ENCODE results near the gene HPS4.

HPS4 gene

DNA sequence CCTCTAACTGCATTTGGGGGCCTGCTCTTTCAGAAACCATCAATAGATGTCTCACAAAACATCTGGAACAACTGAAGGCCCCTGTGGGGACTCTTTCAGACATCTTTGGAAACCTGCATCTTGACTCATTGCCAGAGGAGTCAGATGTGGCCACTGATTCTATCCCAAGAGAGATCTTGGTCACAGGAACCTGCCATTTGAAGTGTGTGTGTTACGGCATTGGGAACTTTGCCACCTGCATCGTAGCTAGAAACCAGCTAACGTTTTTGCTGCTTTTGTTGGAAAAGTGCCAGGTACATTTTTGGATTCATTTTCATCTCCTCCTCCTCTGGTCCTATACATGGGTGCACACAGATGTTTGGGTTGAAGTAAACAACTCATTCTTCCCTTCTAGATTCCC, 4.4 kb upstream of the HPS4 start:
- TF ChIP-seq JUND (IDR thresholded peaks at IDR 0.05; ENCODE audit: low read depth) = no peak
- in situ Hi-C loops (cut with HindIII; ENCODE audit: low pct_unique_long_range_greater_than_20kb, low sequenced_read_pairs) = no loop called here
- no peak for DNase-seq (ENCODE audit: low read depth in 1 of 2, low spot score in 1 of 2)

DNA sequence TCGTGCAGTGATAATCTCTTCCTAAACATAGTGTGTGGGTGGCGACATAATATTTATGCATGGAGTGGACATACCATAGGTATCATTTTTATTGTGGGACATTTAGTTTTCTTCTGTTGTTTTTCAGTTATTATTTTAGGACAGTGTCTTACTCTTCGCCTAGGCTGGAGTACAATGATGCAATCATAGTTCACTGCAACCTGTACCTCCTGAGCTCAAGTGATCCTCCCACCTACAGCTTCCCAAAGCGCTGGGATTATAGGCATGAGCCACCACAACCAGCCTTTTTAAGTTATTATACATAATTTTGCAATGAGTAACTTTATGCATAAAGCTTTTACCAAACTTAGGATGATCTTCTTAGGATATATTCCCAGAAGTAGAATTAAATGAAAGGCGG, 2.8 kb upstream of the HPS4 start:
- DNase-seq (ENCODE audit: low read depth in 1 of 2, low spot score in 1 of 2) = no peak
- TF ChIP-seq JUND (IDR thresholded peaks at IDR 0.05; ENCODE audit: low read depth) = no peak
- in situ Hi-C loops (cut with HindIII; ENCODE audit: low pct_unique_long_range_greater_than_20kb, low sequenced_read_pairs) = no loop called here

DNA sequence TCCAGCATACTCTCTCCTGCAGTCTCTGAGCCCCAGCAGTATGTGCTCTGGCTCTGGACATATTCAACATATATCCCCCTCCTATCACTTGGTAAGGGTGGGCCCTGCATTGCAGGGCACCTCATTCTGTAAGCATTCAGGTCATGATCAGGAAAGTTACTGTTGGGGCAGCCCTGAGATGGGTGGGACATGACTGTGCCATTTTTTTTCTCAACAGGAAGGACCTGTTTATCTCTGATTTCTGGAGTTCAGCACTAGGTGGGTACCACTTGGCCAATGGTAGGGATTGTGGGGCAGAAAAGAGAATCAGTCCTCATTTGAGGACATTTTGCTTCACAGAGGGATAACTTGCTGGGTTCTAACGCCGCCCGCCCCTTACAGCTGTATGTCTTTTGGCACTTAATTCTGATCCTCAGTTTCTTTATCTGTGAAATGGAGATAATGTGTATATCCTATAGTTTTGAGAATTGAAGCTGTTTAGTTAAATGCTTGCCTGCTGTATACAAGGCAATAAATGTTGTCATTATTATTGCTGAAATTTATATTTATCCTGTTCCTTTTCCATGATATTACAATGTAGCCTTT, 2.3 kb upstream of the HPS4 start:
- TF ChIP-seq JUND (IDR thresholded peaks at IDR 0.05; ENCODE audit: low read depth) = no peak
- no peak for DNase-seq (ENCODE audit: low read depth in 1 of 2, low spot score in 1 of 2)
- in situ Hi-C loops (cut with HindIII; ENCODE audit: low pct_unique_long_range_greater_than_20kb, low sequenced_read_pairs) = no loop called here

DNA sequence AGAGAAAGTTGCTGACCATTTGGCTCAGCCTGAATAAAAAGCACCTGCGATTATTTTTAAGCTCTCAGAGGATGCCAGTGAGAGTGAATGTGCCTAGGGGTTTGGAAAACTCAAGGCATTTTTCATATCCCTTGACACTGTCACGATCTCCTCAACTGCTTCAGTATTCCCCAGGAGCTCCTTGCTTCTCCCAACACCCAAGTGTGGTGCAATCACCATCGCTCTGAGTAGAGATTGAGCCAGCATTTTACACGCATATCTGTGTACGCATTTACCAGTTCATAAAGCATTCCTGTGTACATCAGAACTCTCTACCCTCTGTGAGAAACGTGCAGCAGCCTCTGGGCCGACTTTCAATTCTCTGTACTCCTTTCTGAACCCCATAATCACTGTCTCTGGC, 1.4 kb upstream of the HPS4 start:
- no peak for DNase-seq (ENCODE audit: low read depth in 1 of 2, low spot score in 1 of 2)
- no peak for TF ChIP-seq JUND (IDR thresholded peaks at IDR 0.05; ENCODE audit: low read depth)
- in situ Hi-C loops (cut with HindIII; ENCODE audit: low pct_unique_long_range_greater_than_20kb, low sequenced_read_pairs) = no loop called here

DNA sequence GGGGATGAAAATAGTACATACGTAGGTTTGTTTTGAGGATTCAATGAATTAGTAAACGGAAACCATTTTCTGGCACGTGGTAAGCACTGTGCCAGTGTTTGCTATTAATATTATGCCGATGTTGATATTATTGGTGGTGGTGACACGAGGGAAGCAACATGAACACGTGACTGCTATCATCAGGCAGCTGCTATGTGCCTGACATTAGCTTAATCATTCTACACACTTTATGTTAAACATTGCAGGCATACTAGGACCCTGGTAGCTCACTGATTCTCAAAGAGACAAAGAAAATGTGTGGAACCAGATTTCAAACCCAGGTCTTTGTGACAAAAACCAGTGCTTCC, 750 bp upstream of the HPS4 start:
- in situ Hi-C loops (cut with HindIII; ENCODE audit: low pct_unique_long_range_greater_than_20kb, low sequenced_read_pairs) = no loop called here
- no peak for DNase-seq (ENCODE audit: low read depth in 1 of 2, low spot score in 1 of 2)
- no peak for TF ChIP-seq JUND (IDR thresholded peaks at IDR 0.05; ENCODE audit: low read depth)

DNA sequence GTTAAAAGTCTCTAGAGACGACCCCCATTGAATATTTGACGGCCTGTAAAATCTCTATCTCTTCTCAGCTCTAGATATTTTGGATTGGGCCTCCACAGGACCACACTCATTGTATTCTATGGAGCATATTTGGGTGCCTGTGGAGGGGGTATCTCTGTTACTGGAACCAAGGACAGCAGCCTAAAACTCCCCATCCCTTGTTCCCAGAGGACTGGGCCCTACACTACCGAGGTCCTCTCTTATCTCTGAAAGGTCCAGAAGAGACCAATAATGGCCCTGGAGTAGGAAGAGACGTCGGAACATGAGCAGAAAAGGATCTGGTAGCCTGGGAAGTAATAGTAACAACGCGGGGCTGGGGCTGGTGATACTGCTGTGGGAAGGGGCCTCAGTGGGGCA, 542 bp downstream of the HPS4 start:
- DNase-seq (ENCODE audit: low read depth in 1 of 2, low spot score in 1 of 2) = no peak
- in situ Hi-C loops (cut with HindIII; ENCODE audit: low pct_unique_long_range_greater_than_20kb, low sequenced_read_pairs) = no loop called here
- TF ChIP-seq JUND (IDR thresholded peaks at IDR 0.05; ENCODE audit: low read depth) = no peak

DNA sequence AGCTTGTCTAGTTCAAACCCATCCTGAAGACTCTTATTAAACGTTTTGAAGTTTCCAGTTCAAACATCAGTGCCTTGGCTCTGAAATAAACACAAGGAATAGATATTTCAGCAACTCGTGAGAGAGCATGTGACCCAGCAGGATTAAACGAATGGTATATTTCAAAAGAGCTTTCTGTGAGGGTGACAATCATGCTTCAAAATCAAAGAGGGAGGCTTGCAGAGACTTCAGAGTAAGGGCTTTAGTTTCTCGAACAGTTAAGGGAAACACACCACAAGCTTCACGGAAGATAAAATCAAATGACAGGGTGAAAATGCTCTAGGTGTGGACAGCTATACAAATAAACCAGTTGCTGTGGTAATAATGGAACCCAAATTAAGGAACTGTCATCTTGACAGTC, 1.4 kb downstream of the HPS4 start:
- DNase-seq (ENCODE audit: low read depth in 1 of 2, low spot score in 1 of 2) = no peak
- no peak for TF ChIP-seq JUND (IDR thresholded peaks at IDR 0.05; ENCODE audit: low read depth)
- in situ Hi-C loops (cut with HindIII; ENCODE audit: low pct_unique_long_range_greater_than_20kb, low sequenced_read_pairs) = no loop called here

DNA sequence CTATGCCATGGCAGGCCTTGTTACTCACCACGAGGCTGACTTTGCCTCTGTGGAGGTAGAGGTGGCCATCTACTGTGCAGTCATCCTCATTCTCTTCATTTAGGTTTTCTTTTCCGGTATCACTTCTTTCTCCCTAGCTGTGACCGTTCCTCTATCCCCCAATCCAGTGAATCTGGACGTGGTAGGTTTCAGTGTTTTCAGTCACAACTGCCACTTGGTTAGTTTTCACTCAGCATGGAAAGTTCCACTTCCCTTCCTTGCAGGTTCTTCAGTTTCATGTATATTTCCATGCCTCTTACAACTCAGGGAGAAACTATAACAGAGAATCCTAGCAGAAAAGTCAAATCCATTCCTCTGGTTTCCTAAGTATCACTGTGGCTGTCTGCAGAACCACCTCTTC, 1.9 kb downstream of the HPS4 start:
- in situ Hi-C loops (cut with HindIII; ENCODE audit: low pct_unique_long_range_greater_than_20kb, low sequenced_read_pairs) = no loop called here
- DNase-seq (ENCODE audit: low read depth in 1 of 2, low spot score in 1 of 2) = no peak

DNA sequence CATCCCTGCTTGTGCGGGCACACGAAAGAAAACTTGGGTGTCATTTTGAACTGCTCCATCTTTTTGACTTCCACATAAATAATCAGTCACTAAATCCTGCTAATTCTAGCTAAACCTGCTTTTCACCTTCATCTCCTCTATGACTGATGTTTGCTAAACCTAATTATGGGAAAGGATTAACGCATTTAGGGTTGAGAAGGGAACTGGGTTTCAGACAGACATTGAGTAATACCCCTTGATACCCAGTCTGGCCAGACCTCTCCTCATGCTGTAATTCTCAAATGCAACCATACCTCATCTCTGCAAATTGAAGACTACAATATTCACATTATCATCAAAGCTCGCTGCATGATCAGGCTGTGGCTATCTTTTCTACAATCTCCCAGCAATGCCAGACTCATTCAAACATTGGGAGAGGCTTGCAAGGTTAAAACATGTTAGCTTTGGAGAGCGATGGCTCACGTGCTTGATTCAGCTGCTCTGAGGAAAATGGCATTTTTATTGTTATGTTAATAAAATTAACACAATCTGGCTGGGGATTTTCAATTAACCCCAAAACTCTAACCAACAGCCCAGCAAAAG, 2.4 kb downstream of the HPS4 start:
- no peak for TF ChIP-seq JUND (IDR thresholded peaks at IDR 0.05; ENCODE audit: low read depth)
- in situ Hi-C loops (cut with HindIII; ENCODE audit: low pct_unique_long_range_greater_than_20kb, low sequenced_read_pairs) = no loop called here
- DNase-seq (ENCODE audit: low read depth in 1 of 2, low spot score in 1 of 2) = no peak

More for the DNA sequence above, 1.9 kb downstream of the HPS4 start:
- TF ChIP-seq JUND (IDR thresholded peaks at IDR 0.05; ENCODE audit: low read depth) = no peak

DNA sequence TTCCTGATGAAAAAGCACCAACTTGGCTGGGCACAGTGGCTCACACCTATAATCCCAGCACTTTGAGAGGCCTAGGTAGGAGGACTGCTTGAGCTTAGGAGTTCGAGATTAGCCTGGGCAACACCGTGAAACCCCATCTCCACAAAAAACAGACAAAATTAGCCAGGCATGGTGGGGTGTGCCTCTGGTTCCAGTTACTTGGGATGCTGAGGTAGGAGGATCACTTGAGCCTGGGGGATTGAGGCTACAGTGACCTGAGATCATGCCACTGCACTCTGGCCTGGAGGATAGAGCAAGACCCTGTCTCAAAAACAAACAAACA, 3.0 kb downstream of the HPS4 start:
- no peak for TF ChIP-seq JUND (IDR thresholded peaks at IDR 0.05; ENCODE audit: low read depth)
- DNase-seq (ENCODE audit: low read depth in 1 of 2, low spot score in 1 of 2) = no peak
- in situ Hi-C loops (cut with HindIII; ENCODE audit: low pct_unique_long_range_greater_than_20kb, low sequenced_read_pairs) = no loop called here

DNA sequence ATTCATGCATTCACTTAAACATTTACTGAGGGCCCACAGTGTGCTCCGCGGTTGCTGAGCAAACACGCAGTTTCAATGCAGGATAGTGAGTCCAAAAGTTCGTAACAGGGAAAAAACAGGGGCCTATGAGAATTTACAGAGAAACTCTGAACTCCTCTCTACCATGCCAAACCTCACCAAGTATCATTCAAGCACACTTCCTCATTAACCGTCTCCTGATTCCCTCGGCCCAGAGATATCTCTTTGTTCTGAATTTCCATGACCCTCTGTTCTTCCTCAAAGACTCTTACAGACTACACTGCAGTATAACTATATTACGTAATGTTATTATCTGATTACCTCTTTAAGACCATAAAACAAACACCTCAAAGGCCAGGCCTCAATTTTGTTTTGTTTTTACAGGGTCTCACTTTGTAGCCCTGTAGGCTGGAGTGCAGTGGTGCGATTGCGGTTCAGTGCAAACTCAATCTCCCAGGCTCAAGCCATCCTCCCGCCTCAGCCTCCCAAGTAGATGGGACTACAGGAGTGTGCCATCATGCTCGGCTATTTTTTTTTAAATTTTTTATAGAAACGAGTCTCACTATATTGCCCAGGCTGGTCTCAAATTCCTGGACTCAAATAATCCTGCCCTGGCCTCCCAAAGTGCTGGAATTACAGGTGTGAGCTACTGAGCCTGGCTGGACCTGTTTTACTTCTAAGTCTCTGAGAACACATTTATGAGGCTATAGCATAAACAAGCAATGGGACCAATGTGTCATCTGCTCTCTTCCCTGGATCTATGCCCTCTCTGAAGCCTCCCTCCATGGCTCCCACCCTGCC, 3.6 kb downstream of the HPS4 start:
- DNase-seq (ENCODE audit: low read depth in 1 of 2, low spot score in 1 of 2) = peak in 1 of 2 experiments; percentile 14
- TF ChIP-seq JUND (IDR thresholded peaks at IDR 0.05; ENCODE audit: low read depth) = no peak
- in situ Hi-C loops (cut with HindIII; ENCODE audit: low pct_unique_long_range_greater_than_20kb, low sequenced_read_pairs) = no loop called here

DNA sequence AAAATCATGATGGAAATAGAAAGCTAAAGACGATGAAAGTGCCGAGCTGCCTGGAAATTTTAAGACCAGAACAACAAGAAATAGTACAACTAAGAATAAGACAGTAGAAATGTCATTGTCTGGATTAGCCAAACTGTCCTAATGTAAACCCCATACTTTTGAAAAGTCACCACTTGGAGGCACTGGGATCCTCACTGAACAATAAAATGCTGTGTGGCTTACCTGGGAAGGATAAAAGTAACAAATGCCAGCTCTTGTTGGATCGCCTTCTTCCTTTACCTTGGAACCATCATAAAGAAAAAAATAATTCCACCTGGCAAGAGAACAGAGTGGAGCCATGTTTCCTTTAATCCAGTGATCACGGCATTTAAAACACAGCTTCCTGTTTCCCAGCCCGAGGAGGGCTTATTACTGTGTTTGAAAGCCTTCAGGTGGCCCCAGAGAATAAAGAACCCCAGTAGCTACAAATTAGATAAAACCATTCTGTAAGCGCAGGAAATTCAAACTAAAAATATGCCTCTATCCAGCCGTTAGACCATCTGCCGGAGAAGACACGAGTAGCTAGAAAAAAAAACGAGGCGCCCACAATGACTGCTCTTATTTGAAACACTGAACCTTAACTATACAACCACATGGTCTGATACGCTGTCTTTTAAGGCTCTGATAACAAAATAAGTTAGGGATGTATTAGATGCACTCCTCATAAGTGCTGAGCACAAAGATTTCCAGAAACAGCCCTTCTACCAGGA, 4.4 kb downstream of the HPS4 start:
- DNase-seq (ENCODE audit: low read depth in 1 of 2, low spot score in 1 of 2) = no peak
- in situ Hi-C loops (cut with HindIII; ENCODE audit: low pct_unique_long_range_greater_than_20kb, low sequenced_read_pairs) = no loop called here
- no peak for TF ChIP-seq JUND (IDR thresholded peaks at IDR 0.05; ENCODE audit: low read depth)

DNA sequence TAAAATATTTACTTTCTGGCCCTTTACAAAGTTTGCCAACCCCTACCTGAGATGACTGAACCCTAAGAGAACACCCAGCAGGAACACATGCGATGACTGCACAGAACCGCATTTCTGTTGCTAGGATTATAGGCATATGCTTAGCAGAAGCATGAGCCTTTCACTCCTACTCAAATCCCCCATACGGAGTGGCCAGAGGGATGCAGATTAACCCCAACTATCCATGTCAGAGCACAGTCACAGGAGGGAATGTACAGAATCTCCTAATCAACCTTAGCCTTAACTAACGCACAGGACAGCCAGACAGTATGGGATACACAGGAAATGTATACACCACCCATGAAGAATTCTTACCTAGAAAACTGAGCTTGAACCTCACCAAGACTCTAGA, 6.2 kb downstream of the HPS4 start:
- TF ChIP-seq JUND (IDR thresholded peaks at IDR 0.05; ENCODE audit: low read depth) = no peak
- in situ Hi-C loops (cut with HindIII; ENCODE audit: low pct_unique_long_range_greater_than_20kb, low sequenced_read_pairs) = no loop called here
- no peak for DNase-seq (ENCODE audit: low read depth in 1 of 2, low spot score in 1 of 2)

All from T47D (cell line).